Measurements from ENCODE around the gene ARL6IP4.

DNA sequence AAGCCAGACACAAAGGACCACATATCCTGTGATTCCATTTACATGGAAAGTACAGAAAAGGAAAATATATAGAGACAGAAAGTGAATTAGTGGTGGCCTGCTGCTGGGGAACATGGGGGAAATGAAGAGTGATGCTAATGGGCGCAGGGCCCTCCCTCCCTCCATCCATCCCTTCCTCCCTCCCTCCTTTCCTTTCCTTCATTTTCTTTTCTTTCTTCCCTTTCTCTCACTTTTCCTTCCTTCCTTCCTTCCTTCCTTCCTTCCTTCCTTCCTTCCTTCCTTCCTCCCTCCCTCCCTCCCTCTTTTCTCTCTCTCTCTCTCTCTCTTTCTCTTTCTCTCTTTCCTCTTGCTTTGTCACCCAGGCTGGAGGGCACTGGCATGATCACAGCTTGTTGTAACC lies 37.3 kb downstream of the ARL6IP4 start:
- TF ChIP-seq POLR2AphosphoS5 (IDR thresholded peaks at IDR 0.05; ENCODE audit: low read depth, low read length): no peak
- no peak for TF ChIP-seq POLR2A (IDR thresholded peaks at IDR 0.05; ENCODE audit: low read depth, low read length)
- no peak for TF ChIP-seq POU2F2 (IDR thresholded peaks at IDR 0.05; ENCODE audit: low read depth, low read length)
- no peak for TF ChIP-seq PAX5 (IDR thresholded peaks at IDR 0.05; ENCODE audit: insufficient read depth, low read length, severe bottlenecking)
- no peak for TF ChIP-seq TAF1 (IDR thresholded peaks at IDR 0.05; ENCODE audit: low read depth, low read length)
- TF ChIP-seq SPI1 (IDR thresholded peaks at IDR 0.05; ENCODE audit: low read depth, low read length): no peak

Measured in GM12891 (cell line).